A549 treated with GW870086 at 1 μM for 4 hours (cell line): ENCODE measurements around the gene TACR3. TPM values are rescaled to one million over a fixed set of nuclear protein-coding genes. Genes with fewer than 3 reads are reported as not detected.

Experiments used
- total RNA-seq: library from RNA; stranded (reverse); fragments of 200-300 nt; extraction: Qiagen RNA extraction; gene quantifications from 5 replicates; pipeline ENCODE4 v1.2.3, GENCODE V29; 2022; ENCODE audit warnings: low read depth

The TACR3 gene
- total RNA-seq: not detected in 5 replicates

GRCh38 chr4:103719830-103720207, at the start of gene TACR3:
TACR3 (minus strand) TSS chr4:103719985; CDS start chr4:103719675, 310 bp downstream.

